Keratinocyte (primary cell): ENCODE data around the gene VAV2. TPM values are rescaled to one million over a fixed set of nuclear protein-coding genes. Genes with fewer than 3 reads are reported as not detected.

ENCODE experiments used
- DNase-seq: peaks from one replicate; pipeline ENCODE4 v3.0.0-alpha.2; 2011; ENCODE audit warnings: low read depth, missing footprints, low spot score
- FAIRE-seq: peaks from 2 replicates; lab custom pipeline; 2011; peaks lifted over from hg19 to GRCh38; lab: Jason Lieb, UNC
- H2AFZ ChIP-seq: 2 replicates; pipeline ENCODE4 v1.6.0; 2012; ENCODE audit warnings: low read length, control low read depth, inconsistent platforms; ENCODE audit not compliant: control insufficient read depth
- H3K27ac ChIP-seq: 2 replicates; pipeline ENCODE4 v1.5.1; 2011; ENCODE audit warnings: low read length; ENCODE audit not compliant: control insufficient read depth, insufficient read depth
- H3K27me3 ChIP-seq: 3 replicates; pipeline ENCODE4 v1.6.0; 2011; ENCODE audit warnings: low read length; ENCODE audit not compliant: control insufficient read depth, insufficient read depth; ENCODE audit errors: extremely low read depth
- H3K36me3 ChIP-seq, 2 experiments: 2 replicates in 1 of 2; 3 replicates in 1 of 2; pipeline ENCODE4 v1.5.1; 2011; ENCODE audit warnings: low read length in 2 of 2, mild to moderate bottlenecking in 1 of 2; ENCODE audit not compliant: control insufficient read depth in 2 of 2, insufficient read depth in 2 of 2; ENCODE audit errors: extremely low read depth in 1 of 2
- H3K4me1 ChIP-seq: 3 replicates; pipeline ENCODE4 v1.5.1; 2011; ENCODE audit warnings: low read length; ENCODE audit not compliant: control insufficient read depth, insufficient read depth; ENCODE audit errors: extremely low read depth
- H3K4me2 ChIP-seq: 3 replicates; pipeline ENCODE4 v1.6.0; 2011; ENCODE audit warnings: low read depth, low read length; ENCODE audit not compliant: control insufficient read depth, insufficient read depth; ENCODE audit errors: extremely low read depth
- H3K4me3 ChIP-seq, 3 experiments: fragments of 200-600 bp in 1 of 3; sonication (generic) in 1 of 3; 2 replicates in 2 of 3; 3 replicates in 1 of 3; pipeline ENCODE4 v1.5.1; 2011 to 2016; ENCODE audit warnings: low read length in 3 of 3, mild to moderate bottlenecking in 3 of 3, control low read depth in 2 of 3, inconsistent platforms in 1 of 3, low read depth in 1 of 3, mixed read lengths in 1 of 3, mixed run types in 1 of 3, moderate library complexity in 1 of 3; ENCODE audit not compliant: control insufficient read depth in 2 of 3, insufficient read depth in 2 of 3; ENCODE audit errors: extremely low read depth in 1 of 3
- H3K79me2 ChIP-seq: 2 replicates; pipeline ENCODE4 v1.6.0; 2012; ENCODE audit warnings: low read length; ENCODE audit not compliant: control insufficient read depth, insufficient read depth
- H3K9ac ChIP-seq: 3 replicates; pipeline ENCODE4 v1.6.0; 2011; ENCODE audit warnings: low read length; ENCODE audit not compliant: control insufficient read depth, insufficient read depth; ENCODE audit errors: extremely low read depth
- H3K9me1 ChIP-seq: 3 replicates; pipeline ENCODE4 v1.6.0; 2011; ENCODE audit warnings: low read length; ENCODE audit not compliant: control insufficient read depth, insufficient read depth; ENCODE audit errors: extremely low read depth
- H3K9me3 ChIP-seq: 2 replicates; pipeline ENCODE4 v1.5.1; 2012; ENCODE audit warnings: low read depth, low read length; ENCODE audit not compliant: control insufficient read depth
- H4K20me1 ChIP-seq: 3 replicates; pipeline ENCODE4 v1.6.0; 2011; ENCODE audit warnings: low read length; ENCODE audit not compliant: control insufficient read depth, insufficient read depth; ENCODE audit errors: extremely low read depth
- EZH2 ChIP-seq: IDR thresholded peaks from one replicate; pipeline ENCODE4 v1.6.1; 2012; ENCODE audit warnings: inconsistent platforms, mild to moderate bottlenecking, low read length, moderate library complexity
- dilution Hi-C: fragments of 300-500 bp; cut with MboI; formaldehyde crosslinking; loops from one replicate; pipeline ENCODE4 v1.7.0; 2020; ENCODE audit warnings: low sequenced_read_pairs; ENCODE audit not compliant: extremely low pct_ligation_motif_present
- polyA plus RNA-seq, 5 experiments: library from polyadenylated mRNA; depleted of rRNA in 3 of 5; stranded (reverse) in 3 of 5; stranded (forward) in 1 of 5; unstranded in 1 of 5; fragments of >200 nt; gene quantifications; 1 replicate in 1 of 5; 2 replicates in 3 of 5; 3 replicates in 1 of 5; pipeline versions ENCODE4 v1.2.1 to v1.2.3, GENCODE V29; 2011 to 2012; ENCODE audit warnings: missing spikeins in 2 of 5, low read depth in 1 of 5, low replicate concordance in 1 of 5
- TF ChIP-seq, protein P1 (sequence below), 3 experiments: IDR thresholded peaks in 1 of 3; conservative IDR thresholded peaks in 1 of 3; optimal IDR thresholded peaks in 1 of 3; 2 replicates in 2 of 3; 3 replicates in 1 of 3; pipeline versions ENCODE3 to v1.5.1; 2011; ENCODE audit warnings: low read length in 3 of 3, mild to moderate bottlenecking in 3 of 3, moderate library complexity in 2 of 3, control low read depth in 1 of 3, inconsistent platforms in 1 of 3; ENCODE audit not compliant: insufficient read depth in 2 of 3; ENCODE audit errors: extremely low read depth in 1 of 3

Gene VAV2
- polyA plus RNA-seq, 1 donor (not counting 4 experiments of a cell fraction or from before 2014, with no cell fraction given), result 16.4 TPM

DNA sequence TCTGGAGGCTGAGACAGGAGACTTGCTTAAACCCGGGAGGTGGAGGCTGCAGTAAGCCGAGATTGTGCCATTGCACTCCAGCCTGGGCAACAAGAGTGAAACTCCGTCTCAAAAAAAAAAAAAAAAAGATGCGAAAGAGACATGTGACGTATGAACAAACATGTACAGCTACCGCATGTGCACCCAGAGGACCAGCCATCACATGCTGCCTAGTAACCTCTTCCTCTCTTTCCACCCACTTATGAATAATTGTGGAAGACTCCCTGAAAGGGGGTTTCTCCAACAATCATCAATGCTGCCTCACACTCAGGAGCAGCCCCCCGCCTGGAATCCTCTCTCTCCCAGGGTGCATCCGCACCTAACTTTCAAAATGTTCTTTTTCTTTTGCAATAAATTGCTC lies 256.2 kb downstream of the VAV2 start:
- Histone ChIP-seq H3K9me1 (no peaks in the 10 kb centered on the region), H3K27me3 (peaks cover 17% of the 10 kb centered on the region), H2AFZ (no peak overlapping the region), H3K9ac (no peak overlapping the region), H4K20me1 (no peaks in the 10 kb centered on the region), H3K27ac (no peak overlapping the region), H3K4me3 (no peak overlapping the region), H3K4me1 (no peaks in the 10 kb centered on the region), H3K79me2 (no peaks in the 10 kb centered on the region), H3K4me2 (no peak overlapping the region), H3K36me3 (no peaks in the 10 kb centered on the region), H3K9me3 (no peaks in the 10 kb centered on the region)
- TF ChIP-seq, protein P1, sequence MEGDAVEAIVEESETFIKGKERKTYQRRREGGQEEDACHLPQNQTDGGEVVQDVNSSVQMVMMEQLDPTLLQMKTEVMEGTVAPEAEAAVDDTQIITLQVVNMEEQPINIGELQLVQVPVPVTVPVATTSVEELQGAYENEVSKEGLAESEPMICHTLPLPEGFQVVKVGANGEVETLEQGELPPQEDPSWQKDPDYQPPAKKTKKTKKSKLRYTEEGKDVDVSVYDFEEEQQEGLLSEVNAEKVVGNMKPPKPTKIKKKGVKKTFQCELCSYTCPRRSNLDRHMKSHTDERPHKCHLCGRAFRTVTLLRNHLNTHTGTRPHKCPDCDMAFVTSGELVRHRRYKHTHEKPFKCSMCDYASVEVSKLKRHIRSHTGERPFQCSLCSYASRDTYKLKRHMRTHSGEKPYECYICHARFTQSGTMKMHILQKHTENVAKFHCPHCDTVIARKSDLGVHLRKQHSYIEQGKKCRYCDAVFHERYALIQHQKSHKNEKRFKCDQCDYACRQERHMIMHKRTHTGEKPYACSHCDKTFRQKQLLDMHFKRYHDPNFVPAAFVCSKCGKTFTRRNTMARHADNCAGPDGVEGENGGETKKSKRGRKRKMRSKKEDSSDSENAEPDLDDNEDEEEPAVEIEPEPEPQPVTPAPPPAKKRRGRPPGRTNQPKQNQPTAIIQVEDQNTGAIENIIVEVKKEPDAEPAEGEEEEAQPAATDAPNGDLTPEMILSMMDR (optimal IDR thresholded peaks at IDR 0.05 in 1 of 3, IDR thresholded peaks at IDR 0.05 in 1 of 3, conservative IDR thresholded peaks at IDR 0.05 in 1 of 3; ENCODE audit: extremely low read depth in 1 of 3, insufficient read depth in 2 of 3, low read length in 3 of 3), result no peak
- FAIRE-seq, result no peak
- dilution Hi-C loops, result no loop called here
- DNase-seq, result no peak

DNA sequence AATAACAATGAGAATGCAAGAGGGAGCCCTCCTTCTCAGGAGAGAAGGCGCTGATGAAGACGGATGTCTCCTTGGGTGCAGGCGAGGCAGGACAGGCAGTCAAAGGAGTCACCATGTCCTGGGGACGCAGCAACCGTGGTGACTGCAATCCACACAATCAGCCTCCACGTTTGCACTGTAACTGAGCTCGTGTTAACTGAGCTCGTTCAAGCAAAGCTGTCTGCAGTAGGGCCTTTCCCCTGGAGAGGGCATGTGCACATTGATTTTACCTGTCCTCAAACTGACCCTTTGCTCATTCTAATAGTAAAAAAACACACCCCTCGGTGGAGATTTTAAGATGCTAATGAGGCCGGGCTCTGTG lies 256.7 kb downstream of the VAV2 start:
- H3K27ac ChIP-seq, result no peak overlapping the region
- no peak overlapping the region for H2AFZ ChIP-seq
- H3K4me1 ChIP-seq, result no peaks in the 10 kb centered on the region
- no peak overlapping the region for H3K9ac ChIP-seq
- H3K9me1 ChIP-seq, result no peaks in the 10 kb centered on the region
- no peaks in the 10 kb centered on the region for H3K9me3 ChIP-seq
- no peak for DNase-seq
- no peaks in the 10 kb centered on the region for H3K36me3 ChIP-seq
- no peaks in the 10 kb centered on the region for H3K79me2 ChIP-seq
- no peaks in the 10 kb centered on the region for H4K20me1 ChIP-seq
- no peak overlapping the region for H3K4me3 ChIP-seq
- H3K4me2 ChIP-seq, result no peak overlapping the region
- TF ChIP-seq, protein P1 (optimal IDR thresholded peaks at IDR 0.05 in 1 of 3, IDR thresholded peaks at IDR 0.05 in 1 of 3, conservative IDR thresholded peaks at IDR 0.05 in 1 of 3; ENCODE audit: extremely low read depth in 1 of 3, insufficient read depth in 2 of 3, low read length in 3 of 3), result no peak
- no peak for TF ChIP-seq EZH2
- dilution Hi-C loops, result no loop called here
- FAIRE-seq, result no peak
- H3K27me3 ChIP-seq, result peaks cover 17% of the 10 kb centered on the region
